Naive thymus-derived CD4-positive, alpha-beta T cell (primary cell): ENCODE measurements around the gene KLHL22. TPM values are rescaled to one million over a fixed set of nuclear protein-coding genes. Genes with fewer than 3 reads are reported as not detected.

Source experiments
- ATAC-seq: fragments of 150-1000 bp; cut with Tn5 transposase; 2 replicates; pipeline ENCODE4 v1.10.0; 2021; ENCODE audit warnings: mild to moderate bottlenecking, moderate library complexity
- CTCF ChIA-PET: fragments of 350-600 bp; sonication (Branson Sonifier 250); formaldehyde crosslinking; loops from one replicate; lab custom pipeline; 2021; ENCODE audit warnings: antibody characterized with exemption; lab: Charles Lee
- POLR2A ChIA-PET: fragments of 350-600 bp; sonication (Branson Sonifier 250); formaldehyde crosslinking; loops from one replicate; lab custom pipeline; 2021; ENCODE audit warnings: antibody characterized with exemption, inconsistent platforms; lab: Charles Lee
- DNase-seq, 9 donors: peaks; one replicate each; pipeline versions ENCODE4 v3.0.0 to v3.0.0-alpha.2; 2020 to 2022; ENCODE audit warnings: mixed read lengths in 1 of 9
- H3K27ac ChIP-seq: one replicate; pipeline ENCODE4 v1.7.0; 2013; ENCODE audit warnings: mild to moderate bottlenecking, low read depth, low read length, moderate library complexity
- H3K27me3 ChIP-seq, 2 donors: one replicate each; pipeline ENCODE4 v1.7.0; 2013; ENCODE audit warnings: low read length in 2 of 2, mild to moderate bottlenecking in 2 of 2, moderate library complexity in 2 of 2; ENCODE audit not compliant: control insufficient read depth in 2 of 2, insufficient read depth in 2 of 2
- H3K36me3 ChIP-seq, 3 experiments: 1 replicate in 2 of 3; 2 replicates in 1 of 3; pipeline ENCODE4 v1.7.0; 2013; ENCODE audit warnings: low read length in 3 of 3, mild to moderate bottlenecking in 3 of 3, moderate library complexity in 1 of 3; ENCODE audit not compliant: insufficient read depth in 3 of 3, control insufficient read depth in 2 of 3
- H3K4me1 ChIP-seq, 2 donors: one replicate each; pipeline ENCODE4 v1.7.0; 2013; ENCODE audit warnings: low read length in 2 of 2, mild to moderate bottlenecking in 2 of 2, moderate library complexity in 1 of 2; ENCODE audit not compliant: control insufficient read depth in 2 of 2, insufficient read depth in 2 of 2
- H3K4me3 ChIP-seq: 2 replicates; pipeline ENCODE4 v1.7.0; 2013; ENCODE audit warnings: mild to moderate bottlenecking, low read length
- H3K9me3 ChIP-seq, 3 experiments: 1 replicate in 2 of 3; 2 replicates in 1 of 3; pipeline ENCODE4 v1.7.0; 2013; ENCODE audit warnings: low read length in 3 of 3; ENCODE audit not compliant: control insufficient read depth in 2 of 3
- H3K27ac Mint-ChIP-seq, 9 donors: one replicate each; pipeline ENCODE4 v1.8.0; 2020 to 2022; ENCODE audit warnings: mixed read lengths in 9 of 9, mild to moderate bottlenecking in 8 of 9, moderate library complexity in 5 of 9, inconsistent platforms in 2 of 9
- H3K27me3 Mint-ChIP-seq, 5 donors: one replicate each; pipeline ENCODE4 v1.8.0; 2021 to 2022; ENCODE audit warnings: mixed read lengths in 5 of 5, mild to moderate bottlenecking in 1 of 5
- H3K36me3 Mint-ChIP-seq, 5 donors: one replicate each; pipeline ENCODE4 v1.8.0; 2020 to 2022; ENCODE audit warnings: mixed read lengths in 5 of 5, mild to moderate bottlenecking in 3 of 5, inconsistent platforms in 1 of 5
- H3K4me1 Mint-ChIP-seq, 7 donors: one replicate each; pipeline ENCODE4 v1.8.0; 2020 to 2022; ENCODE audit warnings: mixed read lengths in 7 of 7, mild to moderate bottlenecking in 3 of 7, inconsistent platforms in 1 of 7
- H3K4me3 Mint-ChIP-seq, 10 donors: one replicate each; pipeline ENCODE4 v1.8.0; 2020 to 2022; ENCODE audit warnings: mild to moderate bottlenecking in 10 of 10, mixed read lengths in 10 of 10, moderate library complexity in 6 of 10, inconsistent platforms in 2 of 10
- H3K9me3 Mint-ChIP-seq, 11 donors: one replicate each; pipeline ENCODE4 v1.8.0; 2020 to 2022; ENCODE audit warnings: mixed read lengths in 11 of 11, mild to moderate bottlenecking in 4 of 11, inconsistent platforms in 1 of 11, moderate library complexity in 1 of 11
- intact Hi-C, 2 donors: fragments of 100-400 bp; cut with micrococcal nuclease; formaldehyde crosslinking; loops; one replicate each; pipeline ENCODE4 v1.15.1; 2023
- polyA plus RNA-seq, 2 donors: library from polyadenylated mRNA; unstranded; fragments of 300-500 nt; fragmentation: Illumina TruSeq; gene quantifications; one replicate each; pipeline ENCODE4 v1.2.3, GENCODE V29; 2021
- total RNA-seq, 6 experiments: library from RNA in 5 of 6; stranded (reverse) in 5 of 6; gene quantifications; 1 replicate in 5 of 6; 2 replicates in 1 of 6; pipeline ENCODE4 v1.2.3 and lab custom pipeline; 2021 to 2026

Gene KLHL22
- total and polyA plus RNA-seq, 7 experiments from 2014 or later = 20.6 to 71.3 (median 40.0) TPM

- Mint-ChIP-seq H3K4me3 (peak overlapping the region in 8 of 10 donors; percentile 27 to 65 (median 50)), H3K36me3 (peaks cover 0 to 4% (median 0%) of the 10 kb centered on the region in 5 donors), H3K27me3 (peaks cover 11 to 59% (median 18%) of the 10 kb centered on the region in 5 donors), H3K9me3 (peaks cover 0 to 2% (median 0%) of the 10 kb centered on the region in 11 donors), H3K4me1 (peaks cover 6 to 26% (median 17%) of the 10 kb centered on the region in 7 donors), H3K27ac (no peak overlapping the region)
- Histone ChIP-seq H3K27ac (no peak overlapping the region), H3K36me3 (no peaks in the 10 kb centered on the region), H3K9me3 (no peaks in the 10 kb centered on the region), H3K4me1 (peaks cover 17 to 26% of the 10 kb centered on the region in 2 donors), H3K4me3 (no peak overlapping the region), H3K27me3 (peaks cover 0 to 12% of the 10 kb centered on the region in 2 donors)
- POLR2A ChIA-PET = interaction anchor here (0.7 to 1.1 kb wide), 3 partner anchors 26 to 65 kb away, joined by 3 read pairs; no protein-coding TSS in a partner anchor
- no peak for DNase-seq
- CTCF ChIA-PET = interaction anchor here (0.6 to 2.2 kb wide), 2 partner anchors 8 to 27 kb away, joined by 3 to 6 read pairs; no protein-coding TSS in a partner anchor
- intact Hi-C loops = no loop called here
- no peak for ATAC-seq
Observed at GRCh38 chr22:20427104-20427944, 68.3 kb downstream of the KLHL22 start.

- H3K9me3 ChIP-seq = no peaks in the 10 kb centered on the region
- H3K27me3 ChIP-seq = peaks cover 0 to 12% of the 10 kb centered on the region in 2 donors
- ChIA-PET POLR2A (no interaction called here), CTCF (no interaction called here)
- H3K4me1 ChIP-seq = peaks cover 17 to 21% of the 10 kb centered on the region in 2 donors
- no peak overlapping the region for H3K4me3 ChIP-seq
- ATAC-seq (no peak), DNase-seq (no peak)
- H3K36me3 ChIP-seq = no peaks in the 10 kb centered on the region
- intact Hi-C loops = no loop called here
- Mint-ChIP-seq H3K36me3 (peaks cover 0 to 4% (median 0%) of the 10 kb centered on the region in 5 donors), H3K27ac (no peak overlapping the region), H3K27me3 (peaks cover 11 to 51% (median 15%) of the 10 kb centered on the region in 5 donors), H3K4me3 (peak overlapping the region in 9 of 10 donors; percentile 14 to 79 (median 51)), H3K4me1 (peaks cover 6 to 26% (median 17%) of the 10 kb centered on the region in 7 donors), H3K9me3 (peaks cover 0 to 2% (median 0%) of the 10 kb centered on the region in 11 donors)
- H3K27ac ChIP-seq = no peak overlapping the region
Observed at GRCh38 chr22:20426259-20426615, 69.4 kb downstream of the KLHL22 start.

- peaks cover 0 to 12% of the 10 kb centered on the region in 2 donors for H3K27me3 ChIP-seq
- H3K36me3 ChIP-seq = no peaks in the 10 kb centered on the region
- H3K4me1 ChIP-seq = peaks cover 14 to 16% of the 10 kb centered on the region in 2 donors
- POLR2A ChIA-PET = no interaction called here
- Mint-ChIP-seq H3K4me3 (peak overlapping the region in 2 of 10 donors; percentile 61 to 75), H3K27me3 (peaks cover 11 to 48% (median 15%) of the 10 kb centered on the region in 5 donors), H3K36me3 (peaks cover 0 to 4% (median 0%) of the 10 kb centered on the region in 5 donors), H3K4me1 (peaks cover 6 to 23% (median 17%) of the 10 kb centered on the region in 7 donors), H3K9me3 (peaks cover 0 to 2% (median 0%) of the 10 kb centered on the region in 11 donors), H3K27ac (no peak overlapping the region)
- no peak overlapping the region for H3K4me3 ChIP-seq
- intact Hi-C loops = no loop called here
- CTCF ChIA-PET = no interaction called here
- H3K27ac ChIP-seq = no peak overlapping the region
- no peaks in the 10 kb centered on the region for H3K9me3 ChIP-seq
- DNase-seq (no peak), ATAC-seq (no peak)
Observed at GRCh38 chr22:20425566-20426258, 69.9 kb downstream of the KLHL22 start.

- ATAC-seq = no peak
- peaks cover 0 to 4% (median 0%) of the 10 kb centered on the region in 5 donors for H3K36me3 Mint-ChIP-seq
- peaks cover 9% of the 10 kb centered on the region in 2 donors for H3K4me1 ChIP-seq
- ChIA-PET CTCF (no interaction called here), POLR2A (no interaction called here)
- H3K27me3 Mint-ChIP-seq = peaks cover 11 to 41% (median 15%) of the 10 kb centered on the region in 5 donors
- no peaks in the 10 kb centered on the region for H3K36me3 ChIP-seq
- intact Hi-C loops = no loop called here
- DNase-seq = no peak
- H3K27ac ChIP-seq = no peak overlapping the region
- no peak overlapping the region for H3K27ac Mint-ChIP-seq
- H3K9me3 ChIP-seq = no peaks in the 10 kb centered on the region
- peaks cover 0 to 2% (median 0%) of the 10 kb centered on the region in 11 donors for H3K9me3 Mint-ChIP-seq
- peaks cover 0 to 6% of the 10 kb centered on the region in 2 donors for H3K27me3 ChIP-seq
- H3K4me3 Mint-ChIP-seq = peak overlapping the region in 9 of 10 donors; percentile 10 to 75 (median 57)
- H3K4me3 ChIP-seq = no peak overlapping the region
- H3K4me1 Mint-ChIP-seq = peaks cover 6 to 17% (median 12%) of the 10 kb centered on the region in 7 donors
Observed at GRCh38 chr22:20424932-20425565, 70.5 kb downstream of the KLHL22 start.

GRCh38 chr22:20424568-20424931 is 71.0 kb downstream of the KLHL22 start:
- Mint-ChIP-seq H3K27ac (no peak overlapping the region), H3K36me3 (peaks cover 0 to 4% (median 0%) of the 10 kb centered on the region in 5 donors), H3K9me3 (peaks cover 0 to 2% (median 0%) of the 10 kb centered on the region in 11 donors), H3K4me1 (peaks cover 6 to 17% (median 12%) of the 10 kb centered on the region in 7 donors), H3K27me3 (peaks cover 11 to 40% (median 15%) of the 10 kb centered on the region in 5 donors), H3K4me3 (peak overlapping the region in 4 of 10 donors; percentile 12 to 75 (median 35))
- peaks cover 0 to 6% of the 10 kb centered on the region in 2 donors for H3K27me3 ChIP-seq
- H3K4me1 ChIP-seq = peaks cover 5 to 7% of the 10 kb centered on the region in 2 donors
- DNase-seq (no peak), ATAC-seq (no peak)
- no peak overlapping the region for H3K27ac ChIP-seq
- H3K36me3 ChIP-seq = no peaks in the 10 kb centered on the region
- H3K9me3 ChIP-seq = no peaks in the 10 kb centered on the region
- ChIA-PET POLR2A (no interaction called here), CTCF (no interaction called here)
- H3K4me3 ChIP-seq = no peak overlapping the region
- intact Hi-C loops = no loop called here

- no peak for DNase-seq
- Mint-ChIP-seq H3K27ac (peak overlapping the region in 1 of 9 donors; percentile 15), H3K9me3 (peaks cover 0 to 2% (median 0%) of the 10 kb centered on the region in 11 donors), H3K4me1 (peaks cover 3 to 14% (median 10%) of the 10 kb centered on the region in 7 donors), H3K27me3 (peaks cover 11 to 38% (median 15%) of the 10 kb centered on the region in 5 donors), H3K36me3 (peaks cover 0 to 3% (median 0%) of the 10 kb centered on the region in 5 donors), H3K4me3 (peak overlapping the region in 5 of 10 donors; percentile 2 to 75 (median 44))
- H3K9me3 ChIP-seq = no peaks in the 10 kb centered on the region
- peaks cover 5 to 6% of the 10 kb centered on the region in 2 donors for H3K4me1 ChIP-seq
- CTCF ChIA-PET = no interaction called here
- no peak for ATAC-seq
- H3K27ac ChIP-seq = no peak overlapping the region
- no peaks in the 10 kb centered on the region for H3K36me3 ChIP-seq
- POLR2A ChIA-PET = no interaction called here
- no peak overlapping the region for H3K4me3 ChIP-seq
- intact Hi-C loops = no loop called here
- H3K27me3 ChIP-seq = peaks cover 0 to 6% of the 10 kb centered on the region in 2 donors
Observed at GRCh38 chr22:20423906-20424551, 71.6 kb downstream of the KLHL22 start.
